Suprapubic skin (tissue), 4 donors: ENCODE measurements around the gene RBM41.

ENCODE experiments used
- CTCF ChIP-seq, 2 donors: fragments of 200-600 bp in 1 of 2; fragments of 450-650 bp in 1 of 2; sonication (generic) in 1 of 2; IDR thresholded peaks; one replicate each; pipeline ENCODE4 v1.5.1; 2016 to 2019; ENCODE audit warnings: antibody characterized with exemption in 2 of 2, mild to moderate bottlenecking in 1 of 2, moderate library complexity in 1 of 2
- EP300 ChIP-seq: sonication (generic); formaldehyde crosslinking; IDR thresholded peaks from one replicate; pipeline ENCODE4 v1.6.1; 2017; ENCODE audit warnings: antibody characterized with exemption
- POLR2AphosphoS5 ChIP-seq, 3 donors: sonication (generic); formaldehyde crosslinking; IDR thresholded peaks; one replicate each; pipeline ENCODE4 v1.6.1; 2017; ENCODE audit warnings: antibody characterized with exemption in 3 of 3

- TF ChIP-seq CTCF (IDR thresholded peaks at IDR 0.05): no peak
- TF ChIP-seq POLR2AphosphoS5 (IDR thresholded peaks at IDR 0.05): no peak
- TF ChIP-seq EP300: no peak
Observed at GRCh38 chrX:107135049-107135964, 16.7 kb upstream of the RBM41 start.
